ENCODE results near the gene KBTBD4. TPM values are rescaled to one million over a fixed set of nuclear protein-coding genes. Genes with fewer than 3 reads are reported as not detected.

KBTBD4 gene
- polyA plus RNA-seq, 2 of the 4 experiments (the other 2 are of a cell fraction), result 21.0 to 22.8 TPM

- no peaks in the 10 kb centered on the region for H3K9me3 ChIP-seq
- TF ChIP-seq PBX3 (IDR thresholded peaks at IDR 0.05) (no peak), ZNF302 (CRISPR knock-in tag; IDR thresholded peaks at IDR 0.05) (no peak), HOXB13 (CRISPR knock-in tag; IDR thresholded peaks at IDR 0.05; ENCODE audit: low read depth) (no peak), CEBPB (IDR thresholded peaks at IDR 0.05) (peak in 1 of 2 experiments; percentile 26; a peak in 1 of 4 replicates), POLR2AphosphoS2 (conservative IDR thresholded peaks at IDR 0.05; ENCODE audit: low read length) (no peak)
- POLR2A ChIA-PET, result interaction anchor here (1.0 kb wide), 1 partner anchor 22 kb away, joined by 3 read pairs; the partner anchor contains the start of gene PTPMT1
- DNase-seq (ENCODE audit: low read depth in 1 of 2, low spot score in 1 of 2) (no peak), ATAC-seq (peak; percentile 19 to 29; a peak in 4 of 6 replicates), FAIRE-seq (no peak)
- CTCF ChIA-PET, result interaction anchor here (0.5 to 1.5 kb wide), 4 partner anchors 13 to 35 kb away, joined by 3 to 5 read pairs (median 4); no protein-coding TSS in a partner anchor
- 60% methylated on average over 6 of the region's 6 CpGs for WGBS (ENCODE audit: missing lambda C conversion rate)
- H3K4me2 ChIP-seq, result no peak overlapping the region
- no peaks in the 10 kb centered on the region for H3K4me1 ChIP-seq
- no peak overlapping the region for H3K4me3 ChIP-seq
- no peak overlapping the region for H3K27ac ChIP-seq
Observed at GRCh38 chr11:47587039-47587716, 8.4 kb upstream of the KBTBD4 start.

- WGBS (ENCODE audit: missing lambda C conversion rate), result 76% methylated on average over 10 of the region's 12 CpGs
- Histone ChIP-seq H3K27ac (no peak within 1 kb of the TSS), H3K4me2 (no peak within 1 kb of the TSS), H3K4me3 (no peak within 1 kb of the TSS), H3K4me1 (no peaks in the 10 kb centered on the region), H3K9me3 (no peaks in the 10 kb centered on the region)
- ChIA-PET CTCF (interaction anchor here (0.6 to 1.4 kb wide), 4 partner anchors 12 to 31 kb away, joined by 3 to 5 read pairs (median 3); no protein-coding TSS in a partner anchor), POLR2A (interaction anchor here (1.0 kb wide), 1 partner anchor 21 kb away, joined by 3 read pairs; the partner anchor contains the start of gene PTPMT1)
- peak; percentile 27 to 33; a peak in 3 of 6 replicates for ATAC-seq
- TF ChIP-seq REST (IDR thresholded peaks at IDR 0.05) (no peak), ELK1 (IDR thresholded peaks at IDR 0.05; ENCODE audit: low read depth, low read length) (no peak), RFX5 (IDR thresholded peaks at IDR 0.05) (no peak), GATA3 (IDR thresholded peaks at IDR 0.05; ENCODE audit: borderline replicate concordance) (no peak), NFE2L2 (conservative IDR thresholded peaks at IDR 0.05; ENCODE audit: low read length) (no peak), MAZ (IDR thresholded peaks at IDR 0.05; ENCODE audit: borderline replicate concordance, low read depth, low read length) (no peak), POLR2AphosphoS2 (conservative IDR thresholded peaks at IDR 0.05; ENCODE audit: low read length) (no peak), RARB (CRISPR knock-in tag; IDR thresholded peaks at IDR 0.05) (no peak), CEBPB (IDR thresholded peaks at IDR 0.05) (no peak)
- no peak for DNase-seq (ENCODE audit: low read depth in 1 of 2, low spot score in 1 of 2)
- no peak for FAIRE-seq
Observed at GRCh38 chr11:47586098-47586855, 7.5 kb upstream of the KBTBD4 start, which contains the start of gene FAM180B. FAM180B (plus strand) TSS chr11:47586678; CDS start chr11:47586769, 91 bp downstream.

- ATAC-seq (no peak), FAIRE-seq (no peak), DNase-seq (ENCODE audit: low read depth in 1 of 2, low spot score in 1 of 2) (no peak)
- CTCF ChIA-PET, result no interaction called here
- no peak overlapping the region for H3K4me3 ChIP-seq
- POLR2A ChIA-PET, result no interaction called here
- TF ChIP-seq FOSL2 (IDR thresholded peaks at IDR 0.05) (no peak), FOSL2 (CRISPR knock-in tag; IDR thresholded peaks at IDR 0.05) (no peak), MAX (IDR thresholded peaks at IDR 0.05) (no peak), TFCP2L1 (CRISPR knock-in tag; IDR thresholded peaks at IDR 0.05) (no peak), ZNF302 (CRISPR knock-in tag; IDR thresholded peaks at IDR 0.05) (no peak), EHMT2 (IDR thresholded peaks at IDR 0.05; ENCODE audit: low read depth) (no peak), MAFK (IDR thresholded peaks at IDR 0.05; ENCODE audit: partially characterized antibody) (no peak)
- H3K4me2 ChIP-seq, result no peak overlapping the region
- peaks cover 8% of the 10 kb centered on the region; the same call in 2 of the 3 replicates for H3K4me1 ChIP-seq
- H3K9me3 ChIP-seq, result no peaks in the 10 kb centered on the region
- H3K27ac ChIP-seq, result no peak overlapping the region
- WGBS (ENCODE audit: missing lambda C conversion rate), result 88% methylated on average over 5 of the region's 5 CpGs
Observed at GRCh38 chr11:47583844-47584243, 5.1 kb upstream of the KBTBD4 start.
